Urinary bladder (tissue), 4 donors: ENCODE measurements around the gene ITIH2. TPM values are rescaled to one million over a fixed set of nuclear protein-coding genes. Genes with fewer than 3 reads are reported as not detected.
"Not testable (repeated sequence)": the region's sequence is repeated elsewhere in the genome, so short reads cannot be mapped to it uniquely, and the experiment has no call there.

ENCODE experiments used
- DNase-seq: peaks from one replicate; pipeline ENCODE4 v3.0.0-alpha.2; 2015; ENCODE audit errors: extremely low spot score
- H3K27ac ChIP-seq: one replicate; pipeline ENCODE4 v1.5.1; 2013; ENCODE audit warnings: low read depth, mild to moderate bottlenecking, moderate library complexity
- H3K36me3 ChIP-seq: one replicate; pipeline ENCODE4 v1.6.1; 2013; ENCODE audit warnings: mild to moderate bottlenecking, moderate library complexity; ENCODE audit not compliant: insufficient read depth
- H3K4me1 ChIP-seq: one replicate; pipeline ENCODE4 v1.6.1; 2013; ENCODE audit warnings: mild to moderate bottlenecking, moderate library complexity; ENCODE audit not compliant: insufficient read depth
- H3K4me3 ChIP-seq: one replicate; pipeline ENCODE4 v1.5.1; 2013; ENCODE audit warnings: low read depth, low read length
- WGBS: extraction: QIAGEN DNeasy Blood & Tissue Kit; methylation state at CpG from one replicate; pipeline ENCODE4 v1.1.7; 2013; 5-methylcytosine and 5-hydroxymethylcytosine counted together
- polyA plus RNA-seq: library from polyadenylated mRNA; stranded (reverse); fragments of 200-250 nt; gene quantifications from one replicate; pipeline ENCODE4 v1.2.3, GENCODE V29; 2013
- total RNA-seq: library from RNA; depleted of rRNA; stranded (reverse); fragments of >200 nt; gene quantifications from one replicate; pipeline ENCODE4 v1.2.3, GENCODE V29; 2014
- donor health status: healthy with polysubstance abuse.
- donor health status: healthy.

The ITIH2 gene
- total and polyA plus RNA-seq, 2 donors, result 0.16 to 0.20 TPM

DNA sequence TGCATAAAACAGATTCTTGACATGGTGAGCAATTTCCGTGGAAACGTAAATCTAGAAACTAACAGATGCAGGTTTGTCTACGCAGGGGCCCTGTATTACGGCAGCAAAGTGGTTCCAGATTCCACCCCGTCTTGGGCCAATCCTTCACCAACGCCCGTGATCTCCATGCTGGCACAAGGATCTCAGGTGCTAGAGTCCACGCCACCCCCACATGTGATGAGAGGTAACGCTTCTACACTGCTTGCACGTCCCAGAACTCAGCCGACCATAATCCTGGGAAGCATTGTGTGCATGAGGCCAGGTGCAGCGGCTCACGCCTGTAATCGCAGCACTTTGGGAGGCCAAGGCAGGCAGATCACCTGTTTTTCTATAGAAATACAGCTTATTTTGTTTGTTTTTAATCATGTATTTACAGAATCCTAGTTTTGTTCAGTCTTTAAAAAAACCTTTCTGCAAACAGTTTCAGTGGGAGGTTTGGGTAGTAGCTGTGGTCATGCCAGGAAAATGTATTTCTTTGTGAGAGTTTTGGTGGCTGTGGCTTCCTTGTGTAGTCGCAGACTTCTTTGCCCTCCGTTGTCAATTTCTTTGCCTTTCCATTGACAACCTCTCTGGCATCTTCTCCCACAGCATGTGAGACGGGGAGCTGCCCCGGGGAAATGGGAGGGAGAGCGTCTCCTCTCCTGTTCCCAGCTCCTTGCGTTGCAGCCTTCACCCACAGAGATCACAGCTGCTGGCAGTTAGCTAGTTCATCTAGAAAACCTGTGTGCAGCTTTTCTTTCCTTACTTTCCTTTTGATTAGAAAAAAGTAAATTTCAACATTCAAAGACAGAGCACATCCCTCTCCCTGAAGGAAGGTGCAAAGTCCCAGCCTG is 35.7 kb downstream of the ITIH2 start:
- Histone ChIP-seq H3K27ac (no peak overlapping the region), H3K36me3 (no peaks in the 10 kb centered on the region), H3K4me3 (no peak overlapping the region), H3K4me1 (no peaks in the 10 kb centered on the region)
- 80% methylated on average over 20 of the region's 20 CpGs for WGBS
- no peak for DNase-seq

GRCh38 chr10:7744307-7744706 is 41.2 kb downstream of the ITIH2 start:
- 86% methylated on average over 8 of the region's 8 CpGs for WGBS
- H3K27ac ChIP-seq, result no peak overlapping the region
- no peak for DNase-seq
- no peak overlapping the region for H3K4me3 ChIP-seq
- no peaks in the 10 kb centered on the region for H3K4me1 ChIP-seq
- H3K36me3 ChIP-seq, result no peaks in the 10 kb centered on the region

- H3K4me1 ChIP-seq, H3K27ac ChIP-seq, DNase-seq, H3K4me3 ChIP-seq, H3K36me3 ChIP-seq: not testable (repeated sequence)
- WGBS, result 89% methylated on average over 7 of the region's 7 CpGs
Measured at GRCh38 chr10:7748637-7749036, 45.5 kb downstream of the ITIH2 start.

GRCh38 chr10:7750222-7750621 is 47.1 kb downstream of the ITIH2 start:
- Histone ChIP-seq H3K36me3 (peaks cover 4% of the 10 kb centered on the region), H3K4me1 (no peaks in the 10 kb centered on the region), H3K27ac (no peak overlapping the region), H3K4me3 (no peak overlapping the region)
- 97% methylated on average over 5 of the region's 5 CpGs for WGBS
- DNase-seq, result no peak

GRCh38 chr10:7752251-7752650 is 49.1 kb downstream of the ITIH2 start:
- Histone ChIP-seq H3K4me1 (no peaks in the 10 kb centered on the region), H3K36me3 (peaks cover 4% of the 10 kb centered on the region), H3K4me3 (no peak overlapping the region), H3K27ac (no peak overlapping the region)
- WGBS, result 91% methylated on average over 6 of the region's 6 CpGs
- DNase-seq, result no peak

DNA sequence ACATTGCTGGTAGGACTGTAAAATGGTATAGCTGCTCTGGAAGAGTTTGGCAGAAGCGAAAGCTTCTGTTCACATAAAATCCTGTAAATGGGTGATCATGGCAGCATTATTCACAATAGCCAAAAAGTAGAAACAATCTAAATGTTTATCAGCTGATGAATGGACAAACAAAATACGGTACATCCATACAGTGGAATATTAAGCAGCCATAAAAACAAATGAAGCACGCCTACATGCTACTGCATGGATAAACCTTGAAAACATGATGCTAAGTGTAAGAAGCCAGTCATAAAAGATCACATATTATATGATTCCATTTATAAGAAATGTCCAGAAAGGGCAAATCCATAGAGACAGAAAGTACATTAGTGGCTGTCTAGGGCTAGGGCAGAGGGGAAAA is 52.0 kb downstream of the ITIH2 start:
- Histone ChIP-seq H3K36me3 (peaks cover 4% of the 10 kb centered on the region), H3K4me3 (no peak overlapping the region), H3K27ac (no peak overlapping the region), H3K4me1 (no peaks in the 10 kb centered on the region)
- DNase-seq, result no peak
- 98% methylated on average over 3 of the region's 3 CpGs for WGBS

DNA sequence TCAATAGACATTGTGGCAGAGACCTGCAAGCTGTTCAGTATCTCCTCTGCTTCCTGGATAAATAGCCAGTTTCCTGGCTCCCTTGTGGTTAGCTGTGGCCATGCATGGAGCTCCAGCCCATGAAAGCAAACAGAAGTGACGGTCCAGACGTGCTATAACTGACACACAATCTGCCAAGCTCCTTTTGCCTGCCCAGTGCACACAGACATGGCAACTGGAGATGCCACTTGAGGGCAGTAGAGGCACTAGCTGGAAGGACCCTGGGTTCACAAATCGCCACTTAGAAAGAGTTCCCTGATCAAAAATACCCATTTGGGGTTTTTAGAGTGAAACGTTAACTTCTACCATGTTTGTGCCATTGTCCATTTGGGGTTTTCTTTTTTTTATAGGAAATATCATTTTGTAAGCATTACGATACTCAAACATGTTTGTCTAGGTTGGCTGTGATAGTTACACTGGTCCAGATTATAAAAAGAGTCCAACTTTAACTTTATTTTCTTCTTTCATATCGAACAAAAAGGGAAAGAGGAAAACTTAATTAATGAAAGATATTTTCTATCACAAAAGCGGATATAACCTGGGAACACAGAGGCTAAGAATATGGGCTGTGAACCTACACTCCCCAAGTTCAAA is 53.4 kb downstream of the ITIH2 start:
- Histone ChIP-seq H3K4me3 (no peak overlapping the region), H3K27ac (no peak overlapping the region), H3K36me3 (peaks cover 4% of the 10 kb centered on the region), H3K4me1 (no peaks in the 10 kb centered on the region)
- 81% methylated on average over 7 of the region's 7 CpGs for WGBS
- DNase-seq, result no peak

- Histone ChIP-seq H3K4me1 (no peaks in the 10 kb centered on the region), H3K27ac (no peak overlapping the region), H3K36me3 (peaks cover 6% of the 10 kb centered on the region), H3K4me3 (no peak overlapping the region)
- no peak for DNase-seq
- 83% methylated on average over 5 of the region's 5 CpGs for WGBS
Measured at GRCh38 chr10:7763929-7764328, 60.8 kb downstream of the ITIH2 start.

- Histone ChIP-seq H3K36me3 (peaks cover 7% of the 10 kb centered on the region), H3K27ac (no peak overlapping the region), H3K4me3 (no peak overlapping the region), H3K4me1 (no peaks in the 10 kb centered on the region)
- no peak for DNase-seq
- WGBS, result 86% methylated on average over 3 of the region's 3 CpGs
Measured at GRCh38 chr10:7766241-7766640, 63.1 kb downstream of the ITIH2 start.

DNA sequence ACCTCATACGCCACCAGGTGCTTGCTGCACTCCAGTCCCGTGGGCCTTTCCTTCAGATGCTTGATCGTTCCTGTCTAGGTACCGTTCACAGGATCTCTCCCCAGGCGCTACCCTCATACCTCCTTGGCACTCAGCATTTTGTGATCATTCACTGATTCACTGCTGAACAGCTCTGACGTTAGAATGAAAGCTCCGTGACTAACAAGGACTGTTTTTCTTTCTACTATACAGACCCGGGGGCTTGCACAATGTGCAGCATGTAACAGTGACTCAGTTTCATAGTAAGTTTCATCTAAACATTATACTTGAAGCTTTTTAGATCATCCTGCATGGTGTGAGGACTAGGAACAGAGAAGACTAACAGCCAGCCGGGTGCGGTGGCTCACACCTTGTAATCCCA is 64.1 kb downstream of the ITIH2 start:
- WGBS, result 95% methylated on average over 10 of the region's 10 CpGs
- no peak for DNase-seq
- Histone ChIP-seq H3K4me1 (no peaks in the 10 kb centered on the region), H3K27ac (no peak overlapping the region), H3K4me3 (no peak overlapping the region), H3K36me3 (peaks cover 5% of the 10 kb centered on the region)

DNA sequence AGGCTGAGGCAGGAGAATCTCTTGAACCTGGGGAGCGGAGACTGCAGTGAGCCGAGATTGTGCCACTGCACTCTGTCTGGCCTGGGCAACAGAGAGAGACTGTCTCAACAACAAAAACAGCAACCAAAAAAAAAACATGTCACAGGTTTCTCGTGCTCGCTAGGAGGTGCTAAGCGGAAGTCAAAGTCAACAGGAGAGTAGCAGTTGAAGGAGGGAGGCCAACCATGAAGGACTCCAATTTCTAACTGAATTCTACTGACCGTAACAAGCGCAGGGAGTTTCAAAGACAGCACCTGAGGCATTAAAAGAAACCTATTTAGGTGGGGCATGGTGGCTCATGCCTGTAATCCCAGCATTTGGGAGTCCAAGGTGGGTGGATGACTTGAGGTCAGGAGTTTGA is 65.3 kb downstream of the ITIH2 start:
- Histone ChIP-seq H3K4me1 (no peaks in the 10 kb centered on the region), H3K4me3 (no peak overlapping the region), H3K36me3 (peaks cover 8% of the 10 kb centered on the region), H3K27ac (no peak overlapping the region)
- 97% methylated on average over 7 of the region's 7 CpGs for WGBS
- no peak for DNase-seq

DNA sequence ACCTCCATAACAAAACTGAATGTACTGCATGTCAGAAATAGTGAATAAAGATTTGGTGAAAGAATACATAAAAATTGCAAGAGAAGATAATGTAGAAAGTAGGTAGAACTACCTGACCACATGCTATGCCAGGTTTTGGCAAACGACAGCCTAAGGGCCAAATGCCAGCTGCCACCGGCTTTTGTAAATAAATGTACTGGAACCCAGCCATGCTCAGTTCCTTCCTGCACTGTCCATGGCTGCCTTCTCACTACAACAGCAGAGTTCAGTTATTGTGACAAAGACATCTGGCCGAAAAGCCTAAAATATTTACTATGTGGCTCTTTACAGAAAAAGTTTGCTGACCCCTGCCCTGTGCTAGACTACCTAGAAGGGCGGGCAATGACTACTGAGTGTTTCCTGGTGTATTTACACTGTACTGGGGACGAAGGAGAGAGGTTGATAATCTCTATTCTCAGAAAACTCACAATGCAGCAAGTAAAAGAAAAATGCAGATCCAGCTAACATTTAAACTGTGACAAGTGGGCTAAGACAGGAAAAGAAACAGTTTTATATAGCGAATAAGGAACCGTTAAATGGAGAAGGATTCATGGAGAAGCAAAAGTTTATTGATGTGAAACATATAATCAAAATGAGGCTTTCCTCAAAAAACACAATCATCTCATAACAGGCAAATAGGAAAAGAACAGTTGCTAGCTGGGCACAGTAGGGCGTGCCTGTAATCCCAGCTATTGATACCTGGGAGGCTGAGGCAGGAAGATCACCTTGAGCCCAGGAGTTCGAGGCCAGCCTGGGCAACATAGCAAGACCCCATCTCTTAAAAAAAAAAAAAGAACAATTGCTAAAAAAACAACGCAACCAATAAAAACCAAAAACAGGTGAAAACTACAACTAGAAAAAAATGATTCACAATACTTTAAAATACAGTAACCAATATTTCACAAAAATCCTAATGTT is 71.0 kb downstream of the ITIH2 start:
- no peak overlapping the region for H3K4me3 ChIP-seq
- H3K27ac ChIP-seq, result no peak overlapping the region
- peaks cover 7% of the 10 kb centered on the region for H3K36me3 ChIP-seq
- H3K4me1 ChIP-seq, result no peaks in the 10 kb centered on the region
- 78% methylated on average over 10 of the region's 10 CpGs for WGBS
- DNase-seq, result no peak

DNA sequence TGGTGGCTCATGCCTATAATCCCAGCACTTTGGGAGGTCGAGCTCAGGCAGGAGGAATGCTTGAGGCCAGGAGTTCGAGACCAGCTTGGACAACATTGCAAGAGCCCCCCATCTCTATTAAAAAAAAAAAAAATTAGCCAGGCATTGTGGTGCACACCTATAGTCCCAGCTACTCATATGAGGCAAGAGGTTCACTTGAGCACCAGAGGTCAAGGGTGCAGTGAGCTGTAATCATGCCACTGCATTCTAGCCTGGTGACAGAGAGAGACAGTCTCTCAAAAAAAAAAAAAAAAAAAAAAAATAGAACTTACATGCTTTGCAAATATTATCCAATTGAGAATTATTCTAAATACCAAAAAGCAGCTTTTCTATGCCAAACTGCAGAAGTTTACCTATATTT is 73.7 kb downstream of the ITIH2 start:
- 96% methylated on average over 2 of the region's 2 CpGs for WGBS
- H3K27ac ChIP-seq, result no peak overlapping the region
- H3K4me3 ChIP-seq, result no peak overlapping the region
- peaks cover 5% of the 10 kb centered on the region for H3K36me3 ChIP-seq
- no peak for DNase-seq
- no peaks in the 10 kb centered on the region for H3K4me1 ChIP-seq
